ENCODE measurements around the gene HELLS.
"Not testable (repeated sequence)": the region's sequence is repeated elsewhere in the genome, so short reads cannot be mapped to it uniquely, and the experiment has no call there.

Gene HELLS

DNA sequence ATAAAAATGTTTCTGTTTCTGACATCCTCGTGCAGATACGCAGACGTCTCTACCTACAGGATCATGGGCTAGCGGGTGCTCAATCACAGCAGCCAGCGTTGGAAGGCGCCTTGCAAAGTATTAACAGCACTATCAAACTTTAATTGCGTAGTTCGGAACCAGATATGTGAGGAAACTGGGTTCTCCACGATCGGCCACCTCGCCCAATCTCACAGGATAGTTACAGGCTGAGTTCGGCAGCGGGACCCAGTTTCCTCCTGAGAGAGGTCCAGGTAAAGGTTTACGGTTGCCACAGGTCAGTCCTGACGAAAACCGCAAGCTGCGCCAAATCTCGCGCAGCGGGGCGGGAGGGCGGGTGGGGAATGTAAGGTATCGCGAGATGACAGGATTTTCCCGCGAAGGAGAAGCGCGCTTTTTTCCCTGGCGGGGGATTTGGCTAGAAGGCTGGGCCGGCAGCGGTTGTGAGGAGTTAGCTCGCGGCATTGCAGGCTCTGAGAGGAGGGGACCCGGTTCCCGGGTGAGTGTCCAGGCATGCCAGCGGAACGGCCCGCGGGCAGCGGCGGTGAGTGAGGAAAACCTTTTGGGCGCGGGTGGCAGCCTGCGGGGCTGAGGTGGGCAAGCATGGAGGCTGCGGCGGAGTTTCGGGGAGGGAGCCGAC, at the start of gene HELLS:
TSS of gene HELLS (plus strand) at position 398 of the 658 bp plus-strand sequence. CDS start at position 532, 134 bp downstream.
- H3K4me3 ChIP-seq (ENCODE audit: low read depth, low read length), result peak within 1 kb of the TSS; percentile 100

- H3K4me3 ChIP-seq (ENCODE audit: low read depth, low read length), result no peak overlapping the region
Observed at GRCh38 chr10:94496010-94496409, 49.6 kb upstream of the HELLS start.

- H3K4me3 ChIP-seq (ENCODE audit: low read depth, low read length), result no peak overlapping the region
Observed at GRCh38 chr10:94496646-94497045, 48.9 kb upstream of the HELLS start.

- H3K4me3 ChIP-seq (ENCODE audit: low read depth, low read length), result no peak overlapping the region
Observed at GRCh38 chr10:94500063-94500462, 45.5 kb upstream of the HELLS start.

DNA sequence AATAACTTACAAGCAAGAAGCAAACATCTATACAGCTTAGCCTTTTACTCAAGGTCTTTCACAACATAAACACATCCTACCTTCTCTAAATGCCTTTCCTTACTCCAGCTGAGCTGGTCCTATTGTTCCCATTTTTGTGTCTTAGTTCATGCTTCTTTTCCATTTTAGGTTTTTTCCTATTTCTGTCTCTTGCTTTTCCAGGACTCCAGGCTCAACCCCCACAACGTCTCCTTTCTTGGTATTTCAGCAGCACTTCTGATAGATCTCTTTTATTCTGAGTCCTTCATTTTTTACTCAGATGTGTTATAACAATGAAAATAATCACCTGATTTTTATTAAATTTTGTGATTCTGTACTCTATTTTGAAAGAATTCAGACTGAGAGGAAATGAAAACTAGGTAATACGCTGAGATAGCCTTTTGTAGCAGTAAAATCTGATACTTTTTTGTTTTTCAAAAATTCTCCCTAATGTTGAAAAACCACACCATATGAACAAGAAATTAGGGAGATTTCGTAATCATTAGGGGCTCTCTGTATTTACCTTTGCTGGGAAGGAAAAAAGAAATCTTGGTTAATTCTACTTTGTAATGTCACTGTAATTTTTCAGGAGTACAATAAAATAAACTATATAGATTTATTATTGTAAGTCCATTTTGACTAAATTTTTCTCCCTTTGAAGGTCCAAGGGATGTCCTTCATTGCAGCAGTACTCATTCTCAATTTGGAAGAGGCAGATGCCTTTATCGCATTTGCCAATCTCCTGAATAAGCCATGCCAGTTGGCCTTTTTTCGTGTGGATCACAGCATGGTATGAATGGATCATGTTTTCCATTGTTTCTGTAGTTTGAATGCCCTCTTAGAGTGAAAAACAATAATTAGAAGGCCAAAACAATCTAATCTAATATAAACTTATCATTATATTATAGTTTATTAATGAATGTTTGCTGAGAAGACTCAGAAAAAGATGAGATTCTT, 24.0 kb upstream of the HELLS start:
- no peak overlapping the region for H3K4me3 ChIP-seq (ENCODE audit: low read depth, low read length)

DNA sequence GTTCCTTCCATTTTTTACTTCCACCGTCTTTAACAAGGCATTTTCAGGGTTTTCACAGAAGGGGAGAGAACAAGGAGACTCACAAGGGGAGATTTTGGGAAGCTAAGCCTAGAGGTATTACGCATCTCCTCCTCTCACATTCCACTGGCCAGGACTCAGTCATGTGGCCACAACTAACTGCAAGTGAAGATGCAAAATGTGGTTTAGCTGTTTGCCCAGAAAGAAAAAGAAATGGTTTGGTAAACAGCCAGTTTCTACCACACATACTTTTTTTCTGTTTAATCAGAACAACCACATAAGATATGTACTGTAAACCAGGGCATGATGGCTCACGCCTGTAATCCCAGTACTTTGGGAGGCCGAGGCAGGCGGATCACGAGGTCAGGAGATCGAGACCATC, 21.4 kb upstream of the HELLS start:
- H3K4me3 ChIP-seq (ENCODE audit: low read depth, low read length), result no peak overlapping the region

DNA sequence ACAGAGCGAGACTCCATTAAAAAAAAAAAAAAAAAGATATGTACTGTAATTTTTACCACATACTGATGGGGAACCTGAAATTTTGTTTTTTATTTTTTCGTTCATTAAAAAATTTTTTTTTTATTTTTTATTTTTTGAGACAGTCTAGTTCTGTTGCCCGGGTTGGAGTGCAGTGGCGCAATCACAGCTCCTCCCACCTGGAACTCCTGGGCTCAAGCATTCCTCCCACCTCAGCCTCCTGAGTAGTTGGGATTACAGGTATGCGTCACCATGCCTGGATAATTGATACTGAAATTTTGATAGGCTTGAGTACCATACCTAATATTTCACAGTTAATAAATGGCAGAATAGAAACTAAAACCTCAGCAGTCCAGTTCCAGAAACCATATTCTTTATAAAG, 20.9 kb upstream of the HELLS start:
- H3K4me3 ChIP-seq (ENCODE audit: low read depth, low read length), result no peak overlapping the region

DNA sequence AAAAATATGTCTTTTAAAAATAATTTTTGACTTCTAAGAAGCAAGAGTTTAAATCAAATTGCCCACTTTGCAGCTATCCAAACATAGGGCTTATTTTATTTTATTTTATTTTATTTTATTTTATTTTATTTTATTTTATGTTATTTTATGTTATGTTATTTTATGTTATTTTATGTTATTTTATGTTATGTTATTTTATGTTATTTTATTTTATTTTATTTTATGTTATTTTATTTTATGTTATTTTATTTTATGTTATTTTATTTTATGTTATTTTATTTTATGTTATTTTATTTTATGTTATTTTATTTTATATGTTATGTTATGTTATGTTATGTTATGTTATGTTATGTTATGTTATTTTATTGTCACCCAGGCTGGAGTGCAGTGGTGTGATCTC, 14.0 kb upstream of the HELLS start:
- not testable (repeated sequence) for H3K4me3 ChIP-seq (ENCODE audit: low read depth, low read length)

DNA sequence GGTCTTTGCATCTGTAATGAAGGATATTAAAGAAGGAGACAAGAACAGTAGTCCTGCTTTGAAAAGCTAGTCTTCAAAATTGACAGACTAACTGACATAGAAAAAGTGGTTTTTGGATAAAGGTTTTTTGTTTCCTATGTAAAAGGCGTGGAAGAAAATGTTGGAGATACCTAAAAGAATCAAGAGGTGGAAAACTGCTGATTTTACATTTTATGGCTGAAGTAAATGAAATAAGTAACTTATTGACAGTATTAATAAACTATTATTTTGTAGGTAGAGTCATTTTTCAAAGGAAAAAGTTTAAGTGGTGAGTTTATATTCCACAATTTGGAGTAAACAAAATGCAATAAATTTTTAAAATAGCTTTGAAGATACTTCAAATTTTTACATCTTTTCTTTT, 12.6 kb upstream of the HELLS start:
- no peak overlapping the region for H3K4me3 ChIP-seq (ENCODE audit: low read depth, low read length)

GRCh38 chr10:94542282-94542681, 3.3 kb upstream of the HELLS start:
- H3K4me3 ChIP-seq (ENCODE audit: low read depth, low read length), result not testable (repeated sequence)

GRCh38 chr10:94546049-94546900, 687 bp downstream of the HELLS start:
- peak overlapping the region; percentile 100 for H3K4me3 ChIP-seq (ENCODE audit: low read depth, low read length)

DNA sequence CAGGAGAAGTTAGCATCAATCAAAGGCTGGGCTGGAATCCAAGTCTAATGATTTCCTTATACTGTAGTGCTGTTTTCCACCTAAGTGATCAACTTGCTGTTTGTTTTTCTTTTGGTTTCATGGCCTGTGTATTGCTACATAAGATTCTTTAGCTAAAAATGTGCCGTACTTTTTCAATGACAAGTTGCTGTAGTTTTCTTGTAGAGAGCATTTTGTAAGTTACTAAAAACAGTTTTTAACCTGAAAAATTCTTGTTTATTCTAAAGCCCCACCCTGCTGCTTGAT, 1.3 kb downstream of the HELLS start:
- peak overlapping the region; percentile 100 for H3K4me3 ChIP-seq (ENCODE audit: low read depth, low read length)

DNA sequence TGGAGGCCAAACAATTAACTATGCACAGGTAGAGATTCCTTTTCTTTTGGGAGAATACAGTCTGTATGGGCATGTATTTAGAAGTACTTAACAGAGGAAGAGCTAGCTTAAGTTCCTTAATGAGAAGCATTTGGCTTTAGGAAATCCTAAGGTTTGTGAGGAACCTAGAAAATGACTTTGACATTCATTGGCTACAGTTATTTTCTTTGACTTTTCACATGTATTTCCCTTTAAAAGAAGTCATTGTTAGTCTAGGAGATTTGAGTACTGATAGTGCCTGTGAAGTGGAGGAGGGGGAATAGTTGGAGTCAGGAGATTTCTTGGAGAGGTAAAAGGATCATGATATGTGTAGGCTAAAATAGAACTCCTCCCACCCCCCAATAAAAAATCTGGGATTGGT, 3.6 kb downstream of the HELLS start:
- H3K4me3 ChIP-seq (ENCODE audit: low read depth, low read length), result no peak overlapping the region

- H3K4me3 ChIP-seq (ENCODE audit: low read depth, low read length), result not testable (repeated sequence)
Observed at GRCh38 chr10:94567714-94568307, 22.2 kb downstream of the HELLS start.

DNA sequence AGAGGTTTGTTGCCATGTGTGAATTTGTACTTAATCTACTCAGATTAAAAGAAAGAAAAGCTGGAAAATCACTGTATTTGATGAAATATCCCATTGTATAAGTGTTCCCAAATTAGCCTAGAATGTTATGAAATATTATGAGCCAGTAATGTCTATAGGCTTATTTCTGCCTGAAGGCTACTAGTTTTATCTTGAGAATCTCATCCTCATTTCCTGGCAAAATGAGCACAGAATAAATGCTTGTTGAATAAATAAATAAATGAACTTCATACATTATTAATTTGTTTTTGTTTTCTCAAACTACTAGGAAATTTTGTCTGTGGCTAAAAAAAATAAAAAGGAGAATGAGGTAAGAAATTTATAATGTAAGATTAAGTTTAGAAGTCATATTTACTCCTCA, 25.5 kb downstream of the HELLS start:
- no peak overlapping the region for H3K4me3 ChIP-seq (ENCODE audit: low read depth, low read length)

GRCh38 chr10:94571528-94571927, 25.9 kb downstream of the HELLS start:
- H3K4me3 ChIP-seq (ENCODE audit: low read depth, low read length), result no peak overlapping the region

- no peak overlapping the region for H3K4me3 ChIP-seq (ENCODE audit: low read depth, low read length)
Observed at GRCh38 chr10:94578790-94579189, 33.2 kb downstream of the HELLS start.

GRCh38 chr10:94583124-94583523, 37.5 kb downstream of the HELLS start:
- no peak overlapping the region for H3K4me3 ChIP-seq (ENCODE audit: low read depth, low read length)

GRCh38 chr10:94591461-94592205, 46.0 kb downstream of the HELLS start:
- no peak overlapping the region for H3K4me3 ChIP-seq (ENCODE audit: low read depth, low read length)

Data from iPS-11a (cell line).